Body of pancreas (tissue), 4 donors: Measurements from ENCODE around the gene HSPB3. TPM values are rescaled to one million over a fixed set of nuclear protein-coding genes. Genes with fewer than 3 reads are reported as not detected.
"Not testable (repeated sequence)": the region's sequence is repeated elsewhere in the genome, so short reads cannot be mapped to it uniquely, and the experiment has no call there.

Source experiments
- ATAC-seq: fragments of 150-250 bp; one replicate; pipeline ENCODE4 v1.9.1; 2016
- DNase-seq, 4 donors: peaks; one replicate each; pipeline ENCODE4 v3.0.0-alpha.2; 2019
- H3K27ac ChIP-seq, 4 donors: fragments of 200-600 bp; sonication (generic); 1 replicate in 3 of 4; 2 replicates in 1 of 4; pipeline versions ENCODE4 v1.5.1 to v1.6.1; 2016 to 2019; ENCODE audit warnings: mild to moderate bottlenecking in 1 of 4, mixed read lengths in 1 of 4, moderate library complexity in 1 of 4
- H3K27me3 ChIP-seq, 2 donors: fragments of 200-600 bp; sonication (generic); one replicate each; pipeline ENCODE4 v1.6.0; 2016; ENCODE audit warnings: mild to moderate bottlenecking in 1 of 2
- H3K36me3 ChIP-seq, 2 donors: fragments of 200-600 bp; sonication (generic); replicated peaks in 1 of 2; 2 replicates each; pipeline ENCODE4 v1.5.1; 2016; ENCODE audit warnings: low read depth in 2 of 2; ENCODE audit not compliant: insufficient read depth in 1 of 2
- H3K4me1 ChIP-seq: fragments of 200-600 bp; sonication (generic); one replicate; pipeline ENCODE4 v1.6.0; 2016
- H3K4me3 ChIP-seq, 2 donors: fragments of 200-600 bp; sonication (generic); 1 replicate in 1 of 2; 2 replicates in 1 of 2; pipeline ENCODE4 v1.5.1; 2016 to 2019
- H3K9me3 ChIP-seq, 3 donors: fragments of 200-600 bp; sonication (generic); 1 replicate in 2 of 3; 2 replicates in 1 of 3; pipeline ENCODE4 v1.5.1; 2016
- POLR2A ChIP-seq, 3 donors: fragments of 450-650 bp; IDR thresholded peaks; one replicate each; pipeline ENCODE4 v1.6.1; 2016; ENCODE audit warnings: antibody characterized with exemption in 3 of 3, mild to moderate bottlenecking in 2 of 3
- WGBS, 2 donors: methylation state at CpG; one replicate each; pipeline ENCODE4 v1.1.5; 2017; 5-methylcytosine and 5-hydroxymethylcytosine counted together
- intact Hi-C: fragments of 100-400 bp; cut with DNase I; formaldehyde crosslinking; loops from one replicate; pipeline ENCODE4 v1.15.1; 2023
- total RNA-seq, 2 donors: library from RNA; depleted of rRNA; stranded (reverse); fragments of >200 nt; gene quantifications; one replicate each; pipeline ENCODE4 v1.1.0, GENCODE V29; 2016
- TF ChIP-seq, protein P1 (sequence below), 7 experiments: fragments of 450-650 bp in 4 of 7; fragments of 200-600 bp in 3 of 7; sonication (generic) in 3 of 7; IDR thresholded peaks; one replicate each; pipeline ENCODE4 v1.5.1; 2016 to 2019; ENCODE audit warnings: antibody characterized with exemption in 7 of 7

The HSPB3 gene
- total RNA-seq, 2 donors from 2014 or later, result not detected

- intact Hi-C loops, result loop anchor here (10.0 kb wide), 1 partner anchor 181 kb away; no protein-coding TSS in a partner anchor
- Histone ChIP-seq H3K4me3 (no peak overlapping the region), H3K36me3 (no peaks in the 10 kb centered on the region), H3K9me3 (no peaks in the 10 kb centered on the region), H3K27me3 (no peaks in the 10 kb centered on the region), H3K4me1 (no peaks in the 10 kb centered on the region), H3K27ac (no peak overlapping the region)
- WGBS, 2 donors, result 57 to 64% methylated on average over 1 of the region's 1 CpG
- ATAC-seq, result no peak
- TF ChIP-seq, protein P1, sequence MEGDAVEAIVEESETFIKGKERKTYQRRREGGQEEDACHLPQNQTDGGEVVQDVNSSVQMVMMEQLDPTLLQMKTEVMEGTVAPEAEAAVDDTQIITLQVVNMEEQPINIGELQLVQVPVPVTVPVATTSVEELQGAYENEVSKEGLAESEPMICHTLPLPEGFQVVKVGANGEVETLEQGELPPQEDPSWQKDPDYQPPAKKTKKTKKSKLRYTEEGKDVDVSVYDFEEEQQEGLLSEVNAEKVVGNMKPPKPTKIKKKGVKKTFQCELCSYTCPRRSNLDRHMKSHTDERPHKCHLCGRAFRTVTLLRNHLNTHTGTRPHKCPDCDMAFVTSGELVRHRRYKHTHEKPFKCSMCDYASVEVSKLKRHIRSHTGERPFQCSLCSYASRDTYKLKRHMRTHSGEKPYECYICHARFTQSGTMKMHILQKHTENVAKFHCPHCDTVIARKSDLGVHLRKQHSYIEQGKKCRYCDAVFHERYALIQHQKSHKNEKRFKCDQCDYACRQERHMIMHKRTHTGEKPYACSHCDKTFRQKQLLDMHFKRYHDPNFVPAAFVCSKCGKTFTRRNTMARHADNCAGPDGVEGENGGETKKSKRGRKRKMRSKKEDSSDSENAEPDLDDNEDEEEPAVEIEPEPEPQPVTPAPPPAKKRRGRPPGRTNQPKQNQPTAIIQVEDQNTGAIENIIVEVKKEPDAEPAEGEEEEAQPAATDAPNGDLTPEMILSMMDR (IDR thresholded peaks at IDR 0.05), result no peak
- no peak for TF ChIP-seq POLR2A (IDR thresholded peaks at IDR 0.05)
- no peak for DNase-seq
Observed at GRCh38 chr5:54426209-54426608, 29.3 kb upstream of the HSPB3 start.

GRCh38 chr5:54434650-54435049 lies 20.8 kb upstream of the HSPB3 start:
- intact Hi-C loops, H3K4me1 ChIP-seq, DNase-seq, H3K36me3 ChIP-seq, H3K27me3 ChIP-seq, H3K4me3 ChIP-seq, H3K27ac ChIP-seq, H3K9me3 ChIP-seq, ATAC-seq: not testable (repeated sequence)
- 85 to 98% methylated on average over 2 of the region's 2 CpGs for WGBS, 2 donors

DNA sequence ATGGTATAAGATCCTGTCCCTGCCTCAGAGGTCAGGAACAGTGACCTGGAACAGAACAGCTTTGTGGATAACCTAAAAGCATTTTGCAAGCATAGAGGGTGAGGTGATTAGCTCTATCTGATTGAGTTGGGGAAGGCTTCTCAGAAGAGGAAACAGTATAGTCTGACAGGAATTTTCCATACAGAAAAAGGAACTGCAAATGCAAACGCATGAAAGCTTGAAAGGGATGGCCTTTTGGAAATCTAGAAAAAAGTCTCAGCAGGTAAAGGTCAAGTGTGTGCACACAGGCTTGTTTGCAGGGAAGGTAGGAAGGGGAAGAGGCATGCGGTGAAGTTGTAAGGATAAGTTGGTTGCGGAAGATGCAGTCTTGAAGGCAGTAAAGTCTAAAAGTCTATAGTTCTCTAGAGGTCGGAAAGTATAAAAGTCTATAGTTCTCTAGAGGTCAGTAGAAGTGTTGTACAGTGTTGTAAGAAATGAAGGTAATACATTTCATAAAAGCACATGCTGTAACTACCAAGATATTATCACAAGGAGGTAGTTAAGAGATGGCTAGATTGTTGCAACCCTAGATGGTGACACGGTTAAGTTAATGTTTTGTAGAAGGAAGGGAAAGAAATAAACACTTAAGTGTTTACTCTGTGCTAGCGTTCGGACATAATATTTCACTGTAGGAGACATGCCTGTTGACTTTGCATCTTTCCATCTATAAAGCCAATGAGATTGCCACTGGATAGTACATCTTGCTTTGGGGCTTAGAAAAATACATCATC lies 16.7 kb upstream of the HSPB3 start:
- H3K4me3 ChIP-seq, result no peak overlapping the region
- DNase-seq, result no peak
- 54 to 64% methylated on average over 7 of the region's 7 CpGs for WGBS, 2 donors
- ATAC-seq, result no peak
- intact Hi-C loops, result no loop called here
- H3K27ac ChIP-seq, result no peak overlapping the region
- no peaks in the 10 kb centered on the region for H3K4me1 ChIP-seq
- no peaks in the 10 kb centered on the region for H3K36me3 ChIP-seq
- TF ChIP-seq, protein P1 (IDR thresholded peaks at IDR 0.05), result no peak
- H3K9me3 ChIP-seq, result no peaks in the 10 kb centered on the region
- no peaks in the 10 kb centered on the region for H3K27me3 ChIP-seq

DNA sequence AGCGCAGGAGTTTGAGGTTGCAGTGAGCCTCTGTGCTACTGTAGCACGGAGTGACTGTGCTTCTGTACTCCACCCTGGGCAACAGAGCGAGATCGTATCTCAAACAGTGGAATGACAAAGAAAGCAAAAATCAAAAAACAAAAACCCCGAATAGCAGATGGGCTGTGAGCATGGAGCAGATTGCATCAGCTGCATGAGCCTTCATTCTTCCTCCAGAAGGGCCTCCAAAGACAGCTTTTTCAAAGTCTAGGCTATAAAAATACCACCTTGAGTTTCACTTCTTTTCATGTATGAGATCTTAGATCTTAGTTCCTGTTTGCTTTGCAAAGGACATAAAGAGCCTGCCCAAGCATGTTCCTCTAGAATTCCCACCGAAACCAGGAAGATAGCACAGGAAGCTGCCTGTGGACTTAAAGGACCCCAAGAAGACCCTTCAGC lies 15.0 kb upstream of the HSPB3 start:
- TF ChIP-seq POLR2A (IDR thresholded peaks at IDR 0.05), result no peak
- TF ChIP-seq, protein P1 (IDR thresholded peaks at IDR 0.05), result no peak
- H3K36me3 ChIP-seq, result no peaks in the 10 kb centered on the region
- H3K27me3 ChIP-seq, result no peaks in the 10 kb centered on the region
- H3K4me3 ChIP-seq, result no peak overlapping the region
- H3K27ac ChIP-seq, result no peak overlapping the region
- 80 to 87% methylated on average over 6 of the region's 6 CpGs for WGBS, 2 donors
- intact Hi-C loops, result no loop called here
- ATAC-seq (no peak), DNase-seq (no peak)
- no peaks in the 10 kb centered on the region for H3K4me1 ChIP-seq
- H3K9me3 ChIP-seq, result no peaks in the 10 kb centered on the region

DNA sequence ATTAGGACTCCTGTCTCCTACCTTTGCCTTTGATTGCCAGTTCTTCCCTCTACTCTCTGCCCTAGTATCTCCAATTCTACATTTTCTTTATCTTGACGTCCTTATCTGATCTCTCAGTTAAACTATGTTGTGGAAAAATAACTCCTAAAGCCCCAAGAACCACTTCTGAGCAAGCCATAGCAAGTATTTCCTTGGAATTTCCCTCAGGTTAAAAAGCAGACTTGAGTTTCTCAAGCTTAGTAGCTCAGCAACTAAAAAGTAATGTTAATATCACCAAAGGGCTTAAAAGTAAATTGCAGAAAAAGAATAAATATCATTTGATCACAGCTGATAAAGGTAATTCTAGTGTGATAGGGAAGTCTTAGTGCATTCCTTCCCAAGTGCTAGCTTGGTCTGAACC lies 13.2 kb upstream of the HSPB3 start:
- WGBS, 2 donors, result 6 to 26% methylated on average over 1 of the region's 1 CpG
- Histone ChIP-seq H3K27me3 (no peaks in the 10 kb centered on the region), H3K36me3 (no peaks in the 10 kb centered on the region), H3K4me1 (no peaks in the 10 kb centered on the region), H3K9me3 (no peaks in the 10 kb centered on the region), H3K4me3 (no peak overlapping the region), H3K27ac (no peak overlapping the region)
- ATAC-seq, result no peak
- DNase-seq, result no peak
- TF ChIP-seq, protein P1 (IDR thresholded peaks at IDR 0.05), result no peak
- no peak for TF ChIP-seq POLR2A (IDR thresholded peaks at IDR 0.05)
- intact Hi-C loops, result no loop called here
